Dedifferentiated amniotic fluid mesenchymal stem cell (primary cell): ENCODE data around the gene PIMREG.

Source experiments
- DNase-seq: peaks from one replicate; pipeline ENCODE4 v3.0.0-alpha.2; 2016; ENCODE audit errors: extremely low spot score

Gene PIMREG

DNA sequence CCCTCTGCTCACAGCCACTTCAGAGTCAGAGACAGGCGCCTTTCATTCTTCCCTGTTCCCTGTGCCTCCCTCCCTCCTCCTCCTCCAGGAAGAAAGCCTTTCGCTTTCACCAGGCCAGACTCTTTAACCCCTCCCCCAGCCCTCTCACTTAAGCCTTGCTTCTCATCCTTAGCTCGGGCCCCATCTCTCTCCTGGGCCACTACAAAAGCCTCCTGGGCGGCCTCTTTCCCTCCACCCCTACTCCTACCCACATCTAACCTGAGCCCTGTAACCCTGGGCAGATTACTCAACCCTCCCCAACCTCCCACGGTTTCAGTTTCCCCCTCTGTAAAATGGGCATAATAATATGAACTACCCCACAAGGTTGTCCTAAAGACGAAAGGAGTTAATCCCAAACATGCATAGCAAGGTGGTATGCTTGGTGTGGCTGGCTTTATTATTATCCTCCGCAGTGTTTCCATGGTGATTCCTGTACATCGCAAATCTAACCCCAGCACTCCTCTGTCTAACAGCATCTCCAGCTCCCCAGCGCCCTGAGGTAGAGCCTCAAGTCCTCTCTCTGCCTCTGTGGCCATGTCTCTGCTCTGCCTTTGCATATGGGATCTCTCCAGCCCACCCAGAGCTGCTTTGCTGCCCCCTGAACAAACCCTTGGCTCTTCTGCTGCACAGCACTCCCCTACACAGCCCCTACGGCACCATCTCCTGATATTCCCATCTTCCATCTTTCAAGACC, 17.7 kb downstream of the PIMREG start:
- no peak for DNase-seq

GRCh38 chr17:6462692-6463091, 18.4 kb downstream of the PIMREG start:
- DNase-seq = no peak

- no peak for DNase-seq
Observed at GRCh38 chr17:6463616-6464445, 19.6 kb downstream of the PIMREG start.

GRCh38 chr17:6464446-6465041, 20.3 kb downstream of the PIMREG start:
- DNase-seq = no peak

DNA sequence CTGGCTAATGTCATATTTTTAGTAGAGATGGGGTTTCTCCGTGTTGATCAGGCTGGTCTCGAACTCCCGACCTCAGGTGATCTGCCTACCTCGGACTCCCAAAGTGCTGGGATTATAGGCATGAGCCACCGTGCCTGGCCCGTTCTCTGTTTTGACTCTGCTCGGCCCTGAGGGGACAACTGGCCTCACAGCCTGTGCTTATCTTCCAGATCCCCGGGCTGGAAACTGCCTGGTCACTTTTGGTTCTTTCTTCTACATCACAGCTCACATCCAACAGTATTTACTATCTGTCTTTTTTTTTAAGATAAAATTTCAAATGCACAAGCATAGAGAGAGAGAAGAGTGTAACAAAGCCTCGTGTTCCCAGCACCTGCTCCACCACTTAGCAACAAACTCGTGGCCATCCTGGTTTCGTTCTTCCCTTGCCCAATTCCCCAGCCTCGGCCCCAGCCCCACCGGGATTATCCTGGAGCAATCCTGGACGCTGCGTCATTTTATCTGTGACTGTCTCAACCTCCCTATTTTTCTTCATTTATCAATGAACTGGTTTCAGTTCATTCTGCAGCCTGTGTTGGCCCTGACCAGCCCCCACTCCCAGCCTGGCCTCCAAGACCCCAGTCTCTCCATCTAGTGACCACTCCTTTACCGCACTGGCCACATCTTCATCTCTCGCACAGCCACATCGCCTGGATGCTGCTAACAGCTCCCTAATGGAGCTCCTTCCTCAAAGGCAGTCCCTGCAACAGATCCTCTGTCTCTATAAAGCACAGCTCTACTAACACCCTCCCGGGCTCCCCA, 21.1 kb downstream of the PIMREG start:
- no peak for DNase-seq

- DNase-seq = no peak
Observed at GRCh38 chr17:6467567-6467966, 23.3 kb downstream of the PIMREG start.

GRCh38 chr17:6468051-6468790, 24.0 kb downstream of the PIMREG start:
- no peak for DNase-seq

GRCh38 chr17:6470146-6470718, 26.0 kb downstream of the PIMREG start:
- DNase-seq = no peak

DNA sequence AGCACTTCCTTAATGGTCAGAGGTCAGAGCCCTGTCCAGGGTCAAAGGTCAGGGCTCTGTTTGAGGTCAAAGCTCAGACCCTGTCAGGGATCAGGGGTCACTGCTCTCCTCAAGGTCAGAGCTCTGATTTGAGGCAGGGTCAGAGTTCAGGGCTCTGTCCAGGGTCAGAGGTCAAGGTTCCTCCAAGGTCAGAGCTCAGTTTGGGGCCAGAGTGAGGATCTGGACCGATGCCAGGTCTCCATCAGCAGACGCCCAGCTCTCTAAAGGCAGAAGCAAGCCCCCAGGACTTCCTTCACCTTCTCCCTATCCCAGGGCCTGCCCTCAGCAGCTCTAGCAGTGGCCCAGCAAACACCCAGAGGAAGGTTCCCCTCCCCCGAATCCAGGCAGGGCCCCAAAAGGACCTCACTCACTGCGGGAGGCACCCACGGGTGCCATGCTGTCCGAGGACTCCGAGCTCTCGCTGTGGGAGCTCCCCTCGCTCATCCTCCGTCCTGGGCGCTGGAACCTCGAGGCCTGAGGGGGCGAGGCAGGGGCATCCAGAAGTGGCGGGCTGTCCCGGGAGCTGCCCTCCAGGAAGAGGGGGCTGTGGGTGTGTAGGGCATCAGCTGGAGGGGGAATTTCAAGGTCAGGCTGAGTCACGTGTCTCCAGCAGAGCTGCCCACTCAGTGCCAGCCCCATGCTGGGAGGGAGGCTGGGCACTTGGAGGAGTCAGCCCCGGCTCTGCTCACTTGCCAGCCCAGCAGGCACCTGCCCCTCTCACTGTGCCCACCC, 26.7 kb downstream of the PIMREG start:
- no peak for DNase-seq

DNA sequence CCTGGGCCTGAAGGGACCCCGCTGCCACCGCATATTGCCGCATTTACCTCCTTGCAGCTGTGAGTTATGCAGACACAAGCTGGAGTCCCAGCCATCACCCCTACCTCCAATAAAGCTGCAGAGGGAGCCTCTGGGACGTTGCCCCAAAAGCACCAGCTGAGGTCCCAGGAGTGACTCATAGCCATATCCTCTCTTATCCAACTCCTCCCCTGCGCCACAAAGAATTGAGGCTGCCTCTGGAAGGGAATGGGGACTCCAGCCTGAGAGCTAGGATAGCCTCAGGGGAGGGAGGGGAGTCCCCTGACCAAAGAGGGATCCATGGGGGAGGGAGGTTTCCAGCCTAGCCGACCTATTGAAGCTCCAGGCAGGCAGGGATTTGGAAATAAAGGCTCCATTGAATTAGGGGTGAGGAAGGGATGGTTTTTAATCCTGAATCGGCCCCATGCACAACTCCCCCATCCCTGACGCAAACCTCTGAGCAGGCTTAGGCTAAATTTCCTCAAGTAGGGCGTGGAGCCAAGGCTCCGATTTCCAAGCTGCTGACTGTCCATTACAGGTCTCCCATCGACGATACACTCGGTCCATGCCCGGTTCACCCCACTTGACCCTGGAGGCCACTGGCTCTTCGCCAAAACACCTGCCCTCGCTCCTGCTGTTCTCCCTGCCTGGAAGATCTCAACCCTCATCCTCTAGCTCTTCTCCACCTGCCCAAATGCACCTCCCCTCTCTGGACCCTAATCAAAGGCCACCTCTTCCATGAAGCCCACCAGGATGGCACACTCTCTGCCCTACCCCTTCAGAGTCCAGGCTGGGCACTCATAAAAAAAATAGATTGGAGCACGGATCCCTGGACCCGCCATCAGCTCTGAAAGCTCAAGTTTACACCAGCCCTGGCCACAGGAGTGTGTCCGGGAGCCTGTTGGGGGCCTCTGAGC, 27.5 kb downstream of the PIMREG start:
- DNase-seq = peak; percentile 40

- no peak for DNase-seq
Observed at GRCh38 chr17:6472517-6472916, 28.3 kb downstream of the PIMREG start.

DNA sequence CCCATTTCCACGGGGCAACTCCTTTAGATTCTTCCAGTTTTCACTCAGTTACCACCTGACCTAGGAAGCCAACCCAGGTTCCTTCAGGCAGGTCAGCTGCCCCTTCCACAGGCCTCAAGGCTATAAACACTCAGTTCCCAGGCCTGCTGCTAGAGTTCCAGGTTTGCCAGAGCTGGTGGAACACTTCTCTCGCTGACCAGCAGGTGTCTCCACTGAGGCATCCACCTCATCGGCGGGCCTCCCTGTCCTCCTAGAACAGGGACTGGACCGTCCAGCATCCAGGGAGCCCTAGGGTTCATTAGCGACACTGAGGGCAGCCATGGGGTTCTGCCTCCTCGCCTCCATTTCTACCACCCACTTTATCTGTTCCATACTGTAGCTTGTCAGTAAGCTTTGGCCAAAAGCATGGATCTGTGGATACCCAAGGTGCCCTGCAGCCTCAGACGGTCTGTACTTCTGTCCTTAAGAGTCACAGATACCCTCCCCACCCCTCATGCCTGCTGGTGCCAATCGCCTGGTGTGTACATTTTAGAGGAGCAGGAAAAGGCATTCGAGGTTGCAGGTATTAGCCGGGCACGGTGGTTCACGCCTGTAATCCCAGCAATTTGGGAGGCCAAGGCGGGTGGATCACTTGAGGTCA, 29.0 kb downstream of the PIMREG start:
- DNase-seq = peak; percentile 72

GRCh38 chr17:6474376-6474775, 30.1 kb downstream of the PIMREG start:
- no peak for DNase-seq

GRCh38 chr17:6474906-6475305, 30.7 kb downstream of the PIMREG start:
- no peak for DNase-seq

GRCh38 chr17:6475411-6475810, 31.2 kb downstream of the PIMREG start:
- no peak for DNase-seq

GRCh38 chr17:6476076-6476809, 32.0 kb downstream of the PIMREG start:
- no peak for DNase-seq

DNA sequence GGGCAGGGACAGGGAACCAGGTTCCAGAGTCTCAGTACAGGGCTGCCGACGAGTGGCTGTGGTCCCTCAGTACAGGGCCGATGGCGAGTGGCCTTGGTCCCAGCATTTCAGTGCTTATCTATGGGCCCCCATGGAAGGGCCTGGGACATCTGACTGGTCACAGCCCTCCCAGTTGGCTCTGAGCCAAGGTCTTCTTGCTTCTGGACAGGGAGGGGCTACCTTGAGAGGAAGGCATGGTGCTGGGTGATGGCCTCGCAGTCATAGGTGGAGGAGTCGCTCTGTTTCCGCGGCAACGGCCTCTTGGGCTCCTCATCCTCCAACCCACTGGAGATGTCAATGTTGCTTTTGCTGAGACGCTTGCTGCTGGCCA, 32.5 kb downstream of the PIMREG start:
- DNase-seq = no peak

GRCh38 chr17:6477831-6478383, 33.7 kb downstream of the PIMREG start:
- no peak for DNase-seq
